ENCODE measurements around the gene COMT.

GRCh38 chr22:19961868-19962245, 20.3 kb downstream of the COMT start:
- TF ChIP-seq TEAD4 (CRISPR knock-in tag; IDR thresholded peaks at IDR 0.05) (no peak), JUN (CRISPR knock-in tag; IDR thresholded peaks at IDR 0.05) (no peak), CTCF (IDR thresholded peaks at IDR 0.05) (no peak), PRDM15 (CRISPR knock-in tag; IDR thresholded peaks at IDR 0.05) (no peak), IRF1 (CRISPR knock-in tag; IDR thresholded peaks at IDR 0.05) (no peak), NFE2L1 (CRISPR knock-in tag; IDR thresholded peaks at IDR 0.05) (no peak)

All from WTC11 (cell line).